ENCODE data around the gene HAUS8. TPM values are rescaled to one million over a fixed set of nuclear protein-coding genes. Genes with fewer than 3 reads are reported as not detected.

HAUS8 gene
- polyA plus RNA-seq, 1 donor from 2014 or later = 3.6 TPM

GRCh38 chr19:17011485-17011884 is 63.8 kb downstream of the HAUS8 start:
- Histone ChIP-seq H3K9me2 (ENCODE audit: insufficient read depth, low read length) (no peaks in the 10 kb centered on the region), H3K4me3 (ENCODE audit: low read length) (no peak overlapping the region), H3K79me2 (replicated peaks; ENCODE audit: insufficient read depth, low read length) (no peaks in the 10 kb centered on the region), H3K27ac (ENCODE audit: low read length) (no peak overlapping the region), H3K9ac (ENCODE audit: low read length) (no peak overlapping the region), H3K9me3 (ENCODE audit: low read length) (no peaks in the 10 kb centered on the region), H3K4me2 (ENCODE audit: low read length) (no peak overlapping the region), H3F3A (ENCODE audit: insufficient read depth, low read length, poor library complexity, severe bottlenecking) (no peaks in the 10 kb centered on the region), H3K27me3 (ENCODE audit: insufficient read depth, low read depth, low read length) (no peaks in the 10 kb centered on the region), H2AFZ (ENCODE audit: low read depth, low read length) (no peak overlapping the region), H4K20me1 (ENCODE audit: insufficient read depth) (no peaks in the 10 kb centered on the region), H3K36me3 (ENCODE audit: insufficient read depth, low read length) (no peaks in the 10 kb centered on the region)
- no peak for TF ChIP-seq TAF1 (IDR thresholded peaks at IDR 0.05; ENCODE audit: low read depth)
- no peak for TF ChIP-seq REST (IDR thresholded peaks at IDR 0.05; ENCODE audit: borderline replicate concordance)
- TF ChIP-seq EP300 (conservative IDR thresholded peaks at IDR 0.05; ENCODE audit: poor library complexity, severe bottlenecking) = no peak
- no peak for TF ChIP-seq EZH2 (IDR thresholded peaks at IDR 0.05; ENCODE audit: borderline replicate concordance, insufficient read depth, low read length, poor library complexity, severe bottlenecking)
- TF ChIP-seq SMC3 (conservative IDR thresholded peaks at IDR 0.05; ENCODE audit: poor library complexity) = no peak
- TF ChIP-seq MXI1 (conservative IDR thresholded peaks at IDR 0.05; ENCODE audit: poor library complexity, severe bottlenecking) = no peak
- TF ChIP-seq, protein P1, sequence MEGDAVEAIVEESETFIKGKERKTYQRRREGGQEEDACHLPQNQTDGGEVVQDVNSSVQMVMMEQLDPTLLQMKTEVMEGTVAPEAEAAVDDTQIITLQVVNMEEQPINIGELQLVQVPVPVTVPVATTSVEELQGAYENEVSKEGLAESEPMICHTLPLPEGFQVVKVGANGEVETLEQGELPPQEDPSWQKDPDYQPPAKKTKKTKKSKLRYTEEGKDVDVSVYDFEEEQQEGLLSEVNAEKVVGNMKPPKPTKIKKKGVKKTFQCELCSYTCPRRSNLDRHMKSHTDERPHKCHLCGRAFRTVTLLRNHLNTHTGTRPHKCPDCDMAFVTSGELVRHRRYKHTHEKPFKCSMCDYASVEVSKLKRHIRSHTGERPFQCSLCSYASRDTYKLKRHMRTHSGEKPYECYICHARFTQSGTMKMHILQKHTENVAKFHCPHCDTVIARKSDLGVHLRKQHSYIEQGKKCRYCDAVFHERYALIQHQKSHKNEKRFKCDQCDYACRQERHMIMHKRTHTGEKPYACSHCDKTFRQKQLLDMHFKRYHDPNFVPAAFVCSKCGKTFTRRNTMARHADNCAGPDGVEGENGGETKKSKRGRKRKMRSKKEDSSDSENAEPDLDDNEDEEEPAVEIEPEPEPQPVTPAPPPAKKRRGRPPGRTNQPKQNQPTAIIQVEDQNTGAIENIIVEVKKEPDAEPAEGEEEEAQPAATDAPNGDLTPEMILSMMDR (IDR thresholded peaks at IDR 0.05; ENCODE audit: poor library complexity, severe bottlenecking) = no peak
- TF ChIP-seq POLR2AphosphoS5 (IDR thresholded peaks at IDR 0.05) = no peak
- no peak for TF ChIP-seq RAD21 (conservative IDR thresholded peaks at IDR 0.05)

DNA sequence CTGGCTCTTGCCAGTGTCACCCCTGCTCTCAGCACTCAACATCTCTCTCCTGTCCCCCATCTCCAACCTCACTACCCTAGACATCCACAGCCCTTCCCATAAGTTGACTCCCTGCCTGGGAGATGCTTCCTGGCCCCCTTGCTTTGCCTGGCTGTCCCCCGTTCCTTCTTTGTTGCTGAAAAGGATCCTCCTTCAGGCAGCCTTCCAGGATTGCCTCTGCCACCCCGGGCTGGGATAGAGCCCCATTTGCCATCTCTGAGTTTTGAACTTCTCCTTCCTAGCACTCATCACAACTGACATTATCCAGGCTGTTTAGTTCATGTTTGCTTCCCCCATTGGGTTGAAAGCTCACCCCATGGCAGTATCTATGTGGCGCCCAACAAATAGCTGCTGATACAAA is 68.7 kb downstream of the HAUS8 start:
- H3K9me2 ChIP-seq (ENCODE audit: insufficient read depth, low read length) = no peaks in the 10 kb centered on the region
- no peak overlapping the region for H2AFZ ChIP-seq (ENCODE audit: low read depth, low read length)
- no peaks in the 10 kb centered on the region for H4K20me1 ChIP-seq (ENCODE audit: insufficient read depth)
- H3K9me3 ChIP-seq (ENCODE audit: low read length) = no peaks in the 10 kb centered on the region
- TF ChIP-seq MXI1 (conservative IDR thresholded peaks at IDR 0.05; ENCODE audit: poor library complexity, severe bottlenecking) (no peak), EP300 (conservative IDR thresholded peaks at IDR 0.05; ENCODE audit: poor library complexity, severe bottlenecking) (no peak), EZH2 (IDR thresholded peaks at IDR 0.05; ENCODE audit: borderline replicate concordance, insufficient read depth, low read length, poor library complexity, severe bottlenecking) (no peak), REST (IDR thresholded peaks at IDR 0.05; ENCODE audit: borderline replicate concordance) (no peak), RAD21 (conservative IDR thresholded peaks at IDR 0.05) (no peak), TAF1 (IDR thresholded peaks at IDR 0.05; ENCODE audit: low read depth) (no peak), SMC3 (conservative IDR thresholded peaks at IDR 0.05; ENCODE audit: poor library complexity) (no peak), POLR2AphosphoS5 (IDR thresholded peaks at IDR 0.05) (no peak)
- TF ChIP-seq, protein P1 (IDR thresholded peaks at IDR 0.05; ENCODE audit: poor library complexity, severe bottlenecking) = no peak
- H3K27ac ChIP-seq (ENCODE audit: low read length) = no peak overlapping the region
- H3K9ac ChIP-seq (ENCODE audit: low read length) = no peak overlapping the region
- no peak overlapping the region for H3K4me2 ChIP-seq (ENCODE audit: low read length)
- H3K27me3 ChIP-seq (ENCODE audit: insufficient read depth, low read depth, low read length) = no peaks in the 10 kb centered on the region
- H3K36me3 ChIP-seq (ENCODE audit: insufficient read depth, low read length) = no peaks in the 10 kb centered on the region
- no peaks in the 10 kb centered on the region for H3K79me2 ChIP-seq (replicated peaks; ENCODE audit: insufficient read depth, low read length)
- no peak overlapping the region for H3K4me3 ChIP-seq (ENCODE audit: low read length)
- no peaks in the 10 kb centered on the region for H3F3A ChIP-seq (ENCODE audit: insufficient read depth, low read length, poor library complexity, severe bottlenecking)

Measured in neural cell (in vitro differentiated cells).